ENCODE results near the gene CGB8.

GRCh38 chr19:49080392-49080791 lies 31.5 kb upstream of the CGB8 start:
- TF ChIP-seq, protein P1, sequence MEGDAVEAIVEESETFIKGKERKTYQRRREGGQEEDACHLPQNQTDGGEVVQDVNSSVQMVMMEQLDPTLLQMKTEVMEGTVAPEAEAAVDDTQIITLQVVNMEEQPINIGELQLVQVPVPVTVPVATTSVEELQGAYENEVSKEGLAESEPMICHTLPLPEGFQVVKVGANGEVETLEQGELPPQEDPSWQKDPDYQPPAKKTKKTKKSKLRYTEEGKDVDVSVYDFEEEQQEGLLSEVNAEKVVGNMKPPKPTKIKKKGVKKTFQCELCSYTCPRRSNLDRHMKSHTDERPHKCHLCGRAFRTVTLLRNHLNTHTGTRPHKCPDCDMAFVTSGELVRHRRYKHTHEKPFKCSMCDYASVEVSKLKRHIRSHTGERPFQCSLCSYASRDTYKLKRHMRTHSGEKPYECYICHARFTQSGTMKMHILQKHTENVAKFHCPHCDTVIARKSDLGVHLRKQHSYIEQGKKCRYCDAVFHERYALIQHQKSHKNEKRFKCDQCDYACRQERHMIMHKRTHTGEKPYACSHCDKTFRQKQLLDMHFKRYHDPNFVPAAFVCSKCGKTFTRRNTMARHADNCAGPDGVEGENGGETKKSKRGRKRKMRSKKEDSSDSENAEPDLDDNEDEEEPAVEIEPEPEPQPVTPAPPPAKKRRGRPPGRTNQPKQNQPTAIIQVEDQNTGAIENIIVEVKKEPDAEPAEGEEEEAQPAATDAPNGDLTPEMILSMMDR (IDR thresholded peaks at IDR 0.05; ENCODE audit: low read depth, low read length): no peak
- TF ChIP-seq EZH2phosphoT487 (IDR thresholded peaks at IDR 0.05; ENCODE audit: low read depth): no peak

All from OCI-LY3 (cell line).